ENCODE results near the gene NFATC3.

NFATC3 gene

GRCh38 chr16:68276223-68276622 lies 191.1 kb downstream of the NFATC3 start:
- no peak for DNase-seq (ENCODE audit: low read depth)
